GM18502 (cell line): ENCODE results near the gene ALDH1A1.
"Not testable (repeated sequence)": the region's sequence is repeated elsewhere in the genome, so short reads cannot be mapped to it uniquely, and the experiment has no call there.

Experiments
- ATAC-seq: cut with Tn5 transposase; IDR thresholded peaks from one replicate; pipeline ENCODE4 v1.9.1; 2021; ENCODE audit warnings: mild to moderate bottlenecking; ENCODE audit not compliant: unreplicated experiment, poor library complexity

Gene ALDH1A1

GRCh38 chr9:72863456-72864094 lies 89.3 kb downstream of the ALDH1A1 start:
- ATAC-seq, result no peak

DNA sequence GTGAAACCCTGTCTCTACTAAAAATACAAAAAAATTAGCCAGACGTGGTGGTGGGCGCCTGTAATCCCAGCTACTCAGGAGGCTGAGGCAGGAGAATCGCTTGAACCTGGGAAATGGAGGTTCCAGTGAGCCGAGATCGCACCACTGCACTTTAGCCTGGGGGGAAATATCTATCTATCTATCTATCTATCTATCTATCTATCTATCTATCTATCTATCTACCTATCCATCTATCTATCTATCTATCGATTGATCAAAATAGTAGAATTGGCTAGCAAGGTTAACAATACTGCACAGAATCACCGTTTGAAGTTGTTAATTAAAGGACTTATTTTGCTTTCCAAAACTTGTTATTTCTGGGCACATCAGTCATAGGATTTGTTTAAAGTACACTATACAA lies 90.1 kb downstream of the ALDH1A1 start:
- not testable (repeated sequence) for ATAC-seq

DNA sequence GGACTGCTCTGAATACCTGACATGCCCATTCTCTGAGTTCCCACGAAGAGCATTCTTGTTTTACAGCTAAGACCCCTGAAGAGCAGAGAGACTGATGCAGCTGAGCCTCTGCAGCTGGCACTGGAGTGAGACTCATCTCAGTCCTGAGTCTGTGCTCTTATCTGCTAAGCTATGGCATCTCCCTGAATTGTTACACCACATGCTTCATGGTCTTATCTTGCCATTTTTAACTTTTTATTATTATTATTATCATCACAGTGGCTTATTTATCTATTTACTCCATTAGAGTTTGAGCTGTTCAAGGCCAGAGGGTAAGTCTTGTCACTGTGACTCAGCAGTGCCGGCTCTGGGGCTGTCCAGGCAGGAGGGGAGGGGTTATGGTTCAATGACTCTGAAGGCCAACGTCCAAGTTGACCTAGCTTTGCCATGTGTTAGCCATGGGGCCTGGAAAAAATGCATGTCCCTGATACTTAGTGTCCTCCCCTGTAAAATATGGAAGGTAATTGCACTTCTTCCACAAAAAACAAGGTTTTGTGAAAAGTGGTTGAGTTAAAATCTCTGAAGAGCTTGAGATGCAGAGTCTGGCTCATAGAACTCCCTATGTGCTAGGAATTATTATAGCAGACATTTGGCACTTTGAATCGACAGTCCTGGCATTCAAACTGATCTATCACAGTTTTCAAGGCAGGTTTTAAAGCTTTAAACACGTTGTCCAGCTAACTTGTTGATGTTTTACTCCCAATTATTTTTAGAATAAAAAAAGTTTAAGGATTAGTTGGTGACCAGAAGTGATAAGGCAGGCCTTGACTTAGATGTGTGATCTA lies 94.6 kb downstream of the ALDH1A1 start:
- no peak for ATAC-seq

- ATAC-seq, result no peak
These were observed 95.2 kb downstream of the ALDH1A1 start for GRCh38 chr9:72857624-72857996.

DNA sequence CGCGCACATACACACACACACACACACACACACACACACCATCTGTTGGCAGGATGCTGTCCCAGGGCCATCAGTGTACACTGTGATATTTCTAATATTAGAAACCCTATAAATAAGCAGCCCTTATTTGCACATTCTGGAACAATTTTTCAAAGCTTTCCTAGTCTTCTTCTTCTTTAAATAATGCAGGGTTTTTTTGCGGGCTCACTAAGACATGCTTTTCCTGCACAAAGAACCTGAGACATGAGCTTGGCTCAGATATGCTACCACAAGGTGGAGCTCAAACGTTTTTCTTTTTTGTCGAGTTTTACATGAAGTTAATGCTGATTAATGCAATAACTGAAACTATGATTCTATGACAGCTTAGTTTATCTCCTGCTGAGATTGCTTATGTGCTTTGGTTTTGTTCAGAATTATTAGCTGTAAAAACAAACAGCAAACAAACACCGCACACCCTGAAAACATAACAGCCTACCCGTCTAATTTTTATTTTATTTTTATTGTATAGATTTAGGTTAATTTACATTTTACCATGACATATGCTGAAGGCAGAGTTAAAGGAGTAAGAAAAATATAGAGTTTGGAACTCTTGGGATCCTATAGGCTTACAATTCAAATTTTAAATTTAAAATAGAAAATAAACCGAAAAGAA lies 95.8 kb downstream of the ALDH1A1 start:
- peak; percentile 44 for ATAC-seq

GRCh38 chr9:72855890-72856523 lies 96.8 kb downstream of the ALDH1A1 start:
- ATAC-seq, result no peak

- no peak for ATAC-seq
These were observed 97.5 kb downstream of the ALDH1A1 start for GRCh38 chr9:72855321-72855720.
